ENCODE data around the gene FOCAD. TPM values are rescaled to one million over a fixed set of nuclear protein-coding genes. Genes with fewer than 3 reads are reported as not detected.

The FOCAD gene
- total RNA-seq, 1 experiment from 2014 or later, result 40.7 TPM

- no peak for TF ChIP-seq ZBTB33 (IDR thresholded peaks at IDR 0.05; ENCODE audit: extremely low read depth, insufficient replicate concordance, low read length)
- no peak for TF ChIP-seq SIN3A (IDR thresholded peaks at IDR 0.05; ENCODE audit: low read depth)
- TF ChIP-seq POLR2AphosphoS5 (IDR thresholded peaks at IDR 0.05; ENCODE audit: low read depth, low read length), result no peak
- no peak for TF ChIP-seq EZH2 (IDR thresholded peaks at IDR 0.05)
These were observed 38.2 kb downstream of the FOCAD start (continued) for GRCh38 chr9:20722221-20722620.

GRCh38 chr9:20725675-20726074 lies 41.6 kb downstream of the FOCAD start:
- no peak for ATAC-seq

More at GRCh38 chr9:20725675-20726074, 41.6 kb downstream of the FOCAD start:
- no peak for TF ChIP-seq MAX (IDR thresholded peaks at IDR 0.05)
- TF ChIP-seq REST (IDR thresholded peaks at IDR 0.05; ENCODE audit: low read depth), result no peak
- TF ChIP-seq YY1 (IDR thresholded peaks at IDR 0.05; ENCODE audit: extremely low read depth, insufficient replicate concordance, low read depth, low read length), result no peak
- TF ChIP-seq ZNF274 (IDR thresholded peaks at IDR 0.05; ENCODE audit: low read depth, low read length), result no peak
- TF ChIP-seq EGR1 (IDR thresholded peaks at IDR 0.05; ENCODE audit: low read depth), result no peak
- no peak for TF ChIP-seq SP1 (IDR thresholded peaks at IDR 0.05; ENCODE audit: low read depth)
- TF ChIP-seq RAD21 (IDR thresholded peaks at IDR 0.05; ENCODE audit: low read depth), result no peak
- no peak for TF ChIP-seq FOSL1 (IDR thresholded peaks at IDR 0.05; ENCODE audit: low read depth)
- no peak for TF ChIP-seq SRF (IDR thresholded peaks at IDR 0.05; ENCODE audit: low read depth)
- no peak for TF ChIP-seq ELF1 (IDR thresholded peaks at IDR 0.05; ENCODE audit: borderline replicate concordance, low read depth)
- no peak for TF ChIP-seq ZFX (IDR thresholded peaks at IDR 0.05)
- no peak for TF ChIP-seq CEBPB (IDR thresholded peaks at IDR 0.05; ENCODE audit: low read depth)
- no peak for TF ChIP-seq EZH2 (IDR thresholded peaks at IDR 0.05)
- TF ChIP-seq JUND (IDR thresholded peaks at IDR 0.05), result no peak
- no peak for TF ChIP-seq POLR2AphosphoS5 (IDR thresholded peaks at IDR 0.05; ENCODE audit: low read depth, low read length)
- no peak for TF ChIP-seq CTCF (IDR thresholded peaks at IDR 0.05 in 2 of 3, conservative IDR thresholded peaks at IDR 0.05 in 1 of 3; ENCODE audit: borderline replicate concordance in 1 of 3, insufficient read depth in 1 of 3, low read depth in 2 of 3, low read length in 2 of 3)
- BruUV-seq (replicated peaks), result no TSS peak
- H3K27ac ChIP-seq (ENCODE audit: low read depth, low read length), result no peak overlapping the region
- ChIA-PET RAD21 (ENCODE audit: low non-redundant PET in 1 of 2, low total read pairs in 2 of 2, uncharacterized antibody in 2 of 2, unreplicated experiment in 2 of 2) (no interaction called here), CTCF (no interaction called here), POLR2A (no interaction called here)
- no peaks in the 10 kb centered on the region for H3K36me3 ChIP-seq (ENCODE audit: control insufficient read depth in 1 of 2, insufficient read depth in 2 of 2, low read length in 2 of 2)
- H3K9ac ChIP-seq (ENCODE audit: low read length), result no peak overlapping the region
- no peaks in the 10 kb centered on the region for H3K9me3 ChIP-seq (ENCODE audit: control insufficient read depth in 1 of 2, insufficient read depth in 1 of 2, low read depth in 1 of 2, low read length in 2 of 2)
- H2AFZ ChIP-seq (ENCODE audit: low read depth, low read length, poor library complexity, severe bottlenecking), result no peak overlapping the region
- H3K27me3 ChIP-seq (ENCODE audit: insufficient read depth, low read length), result no peaks in the 10 kb centered on the region
- H3K79me2 ChIP-seq (ENCODE audit: insufficient read depth, low read length), result no peaks in the 10 kb centered on the region; the same call in 1 of the 2 replicates
- DNase-seq (ENCODE audit: low read depth, low spot score), result no peak
- no peak overlapping the region for H3K4me2 ChIP-seq (ENCODE audit: low read length)
- H3K4me1 ChIP-seq (ENCODE audit: control insufficient read depth in 1 of 2, insufficient read depth in 2 of 2, low read length in 2 of 2), result peaks cover 8 to 15% of the 10 kb centered on the region in 2 experiments; a peak in 3 of 4 replicates
- intact Hi-C loops (cut with micrococcal nuclease), result no loop called here
- H3K4me3 ChIP-seq (replicated peaks in 1 of 2; ENCODE audit: low read depth in 1 of 2, low read length in 2 of 2), result no peak overlapping the region
- no peaks in the 10 kb centered on the region for H4K20me1 ChIP-seq (ENCODE audit: insufficient read depth)
- H3K9me2 ChIP-seq (ENCODE audit: insufficient read depth), result no peaks in the 10 kb centered on the region

All from HCT116 (cell line).